GM23338 (cell line): ENCODE data around the gene NIT2.

Source experiments
- CTCF ChIP-seq, 2 experiments: fragments of 200-600 bp in 1 of 2; sonication (generic) in 1 of 2; conservative IDR thresholded peaks; 2 replicates each; pipeline versions ENCODE4 v1.5.1 to v1.6.1; 2016 to 2017; ENCODE audit warnings: antibody characterized with exemption in 2 of 2, low read depth in 2 of 2, mild to moderate bottlenecking in 2 of 2, moderate library complexity in 1 of 2
- EZH2 ChIP-seq: fragments of 200-600 bp; sonication (generic); IDR thresholded peaks from one replicate; pipeline ENCODE4 v1.8.0; 2017; ENCODE audit warnings: antibody characterized with exemption, mild to moderate bottlenecking, low read depth; ENCODE audit not compliant: unreplicated experiment
- JUNB ChIP-seq: IDR thresholded peaks from one replicate; pipeline ENCODE4 v1.6.1; 2016; ENCODE audit warnings: antibody characterized with exemption; ENCODE audit not compliant: unreplicated experiment
- STAT1 ChIP-seq: IDR thresholded peaks from one replicate; pipeline ENCODE4 v1.6.1; 2016; ENCODE audit warnings: antibody characterized with exemption; ENCODE audit not compliant: unreplicated experiment
- ZNF331 ChIP-seq: fragments of 250-450 bp; sonication (Bioruptor Pico); IDR thresholded peaks from 2 replicates; pipeline ENCODE4 v1.5.0; 2020; ENCODE audit warnings: low read depth, mild to moderate bottlenecking, moderate library complexity

- no peak for TF ChIP-seq CTCF (conservative IDR thresholded peaks at IDR 0.05; ENCODE audit: low read depth in 2 of 2)
- TF ChIP-seq STAT1 = no peak
- no peak for TF ChIP-seq EZH2
- no peak for TF ChIP-seq JUNB
- TF ChIP-seq ZNF331 (CRISPR knock-in tag) = no peak
Observed at GRCh38 chr3:100329800-100330489, 4.6 kb upstream of the NIT2 start.
